Activated CD4-positive, alpha-beta T cell treated with anti-CD3 and anti-CD28 coated beads, Interleukin-10, Interleukin-2, amounts not matched to agents 100 ng/mL and 50 ng/mL, durations not matched to agents 16 hours and 8 hours (primary cell): ENCODE data around the gene LARGE1.

ENCODE experiments used
- DNase-seq: peaks from one replicate; pipeline ENCODE4 v3.0.0-alpha.2; 2020

Gene LARGE1

GRCh38 chr22:33715237-33715985 is 204.9 kb downstream of the LARGE1 start:
- no peak for DNase-seq

- no peak for DNase-seq
Observed at GRCh38 chr22:33710326-33710725, 209.9 kb downstream of the LARGE1 start.

- DNase-seq = no peak
Observed at GRCh38 chr22:33707581-33707980, 212.7 kb downstream of the LARGE1 start.

GRCh38 chr22:33706100-33706499 is 214.2 kb downstream of the LARGE1 start:
- DNase-seq = no peak

GRCh38 chr22:33699176-33699575 is 221.1 kb downstream of the LARGE1 start:
- DNase-seq = no peak

- DNase-seq = no peak
Observed at GRCh38 chr22:33697640-33698039, 222.6 kb downstream of the LARGE1 start.

- DNase-seq = no peak
Observed at GRCh38 chr22:33691057-33691630, 229.1 kb downstream of the LARGE1 start.

- DNase-seq = no peak
Observed at GRCh38 chr22:33688903-33689302, 231.4 kb downstream of the LARGE1 start.

- no peak for DNase-seq
Observed at GRCh38 chr22:33687464-33687863, 232.8 kb downstream of the LARGE1 start.

- no peak for DNase-seq
Observed at GRCh38 chr22:33684087-33684486, 236.2 kb downstream of the LARGE1 start.

GRCh38 chr22:33682927-33683326 is 237.3 kb downstream of the LARGE1 start:
- no peak for DNase-seq

GRCh38 chr22:33680632-33681031 is 239.6 kb downstream of the LARGE1 start:
- DNase-seq = no peak

GRCh38 chr22:33678523-33678922 is 241.8 kb downstream of the LARGE1 start:
- DNase-seq = no peak

GRCh38 chr22:33677536-33677935 is 242.7 kb downstream of the LARGE1 start:
- no peak for DNase-seq

GRCh38 chr22:33674357-33674756 is 245.9 kb downstream of the LARGE1 start:
- no peak for DNase-seq

- no peak for DNase-seq
Observed at GRCh38 chr22:33669746-33670145, 250.5 kb downstream of the LARGE1 start.

- DNase-seq = no peak
Observed at GRCh38 chr22:33666961-33667619, 253.2 kb downstream of the LARGE1 start.

- DNase-seq = no peak
Observed at GRCh38 chr22:33666279-33666960, 253.9 kb downstream of the LARGE1 start.

- no peak for DNase-seq
Observed at GRCh38 chr22:33659448-33659847, 260.8 kb downstream of the LARGE1 start.

GRCh38 chr22:33658775-33659174 is 261.5 kb downstream of the LARGE1 start:
- no peak for DNase-seq

GRCh38 chr22:33657670-33658069 is 262.6 kb downstream of the LARGE1 start:
- DNase-seq = no peak

- no peak for DNase-seq
Observed at GRCh38 chr22:33656808-33657628, 263.3 kb downstream of the LARGE1 start.
